ENCODE data around the gene SOD2. TPM values are rescaled to one million over a fixed set of nuclear protein-coding genes. Genes with fewer than 3 reads are reported as not detected.
"Not testable (repeated sequence)": the region's sequence is repeated elsewhere in the genome, so short reads cannot be mapped to it uniquely, and the experiment has no call there.

Gene SOD2
- total RNA-seq, 2 experiments from 2014 or later: 103 to 108 TPM

- no peak overlapping the region for H3K27ac Mint-ChIP-seq
- H3K4me3 Mint-ChIP-seq: no peak overlapping the region
- H3K27me3 Mint-ChIP-seq: no peaks in the 10 kb centered on the region
- DNase-seq: no peak
- ChIA-PET CTCF (interaction anchor here (1.0 kb wide), 1 partner anchor 25 kb away, joined by 3 read pairs; no protein-coding TSS in a partner anchor), POLR2A (no interaction called here)
- H3K9me3 Mint-ChIP-seq: no peaks in the 10 kb centered on the region
- H3K36me3 Mint-ChIP-seq: no peaks in the 10 kb centered on the region
- intact Hi-C loops (cut with micrococcal nuclease): no loop called here
- H3K4me1 Mint-ChIP-seq (ENCODE audit: low read depth): peaks cover 11% of the 10 kb centered on the region
Measured at GRCh38 chr6:159716247-159717096, 23.4 kb upstream of the SOD2 start.

- ChIA-PET POLR2A (no interaction called here), CTCF (no interaction called here)
- no peak for DNase-seq
- peaks cover 11% of the 10 kb centered on the region for H3K4me1 Mint-ChIP-seq (ENCODE audit: low read depth)
- no peak overlapping the region for H3K4me3 Mint-ChIP-seq
- no peak overlapping the region for H3K27ac Mint-ChIP-seq
- intact Hi-C loops (cut with micrococcal nuclease): no loop called here
- no peaks in the 10 kb centered on the region for H3K9me3 Mint-ChIP-seq
- no peaks in the 10 kb centered on the region for H3K36me3 Mint-ChIP-seq
- no peaks in the 10 kb centered on the region for H3K27me3 Mint-ChIP-seq
Measured at GRCh38 chr6:159715605-159716004, 22.6 kb upstream of the SOD2 start.

GRCh38 chr6:159715166-159715565 lies 22.1 kb upstream of the SOD2 start:
- intact Hi-C loops (cut with micrococcal nuclease): no loop called here
- ChIA-PET CTCF (no interaction called here), POLR2A (no interaction called here)
- Mint-ChIP-seq H3K4me1 (ENCODE audit: low read depth) (peaks cover 11% of the 10 kb centered on the region), H3K9me3 (no peaks in the 10 kb centered on the region), H3K4me3 (no peak overlapping the region), H3K27me3 (no peaks in the 10 kb centered on the region), H3K36me3 (no peaks in the 10 kb centered on the region), H3K27ac (no peak overlapping the region)
- no peak for DNase-seq

GRCh38 chr6:159714404-159714803 lies 21.4 kb upstream of the SOD2 start:
- no peak for DNase-seq
- Mint-ChIP-seq H3K4me3 (no peak overlapping the region), H3K4me1 (ENCODE audit: low read depth) (peaks cover 11% of the 10 kb centered on the region), H3K27me3 (no peaks in the 10 kb centered on the region), H3K27ac (no peak overlapping the region), H3K36me3 (no peaks in the 10 kb centered on the region), H3K9me3 (no peaks in the 10 kb centered on the region)
- intact Hi-C loops (cut with micrococcal nuclease): no loop called here
- ChIA-PET POLR2A (interaction anchor here (1.0 kb wide), 1 partner anchor 9 kb away, joined by 3 read pairs; no protein-coding TSS in a partner anchor), CTCF (no interaction called here)

- Mint-ChIP-seq H3K27me3 (no peaks in the 10 kb centered on the region), H3K4me1 (ENCODE audit: low read depth) (peaks cover 11% of the 10 kb centered on the region), H3K27ac (no peak overlapping the region), H3K9me3 (no peaks in the 10 kb centered on the region), H3K4me3 (no peak overlapping the region), H3K36me3 (no peaks in the 10 kb centered on the region)
- CTCF ChIA-PET: no interaction called here
- no peak for DNase-seq
- intact Hi-C loops (cut with micrococcal nuclease): no loop called here
- POLR2A ChIA-PET: interaction anchor here (1.0 kb wide), 1 partner anchor 9 kb away, joined by 3 read pairs; no protein-coding TSS in a partner anchor
Measured at GRCh38 chr6:159713984-159714383, 20.9 kb upstream of the SOD2 start.

- POLR2A ChIA-PET: interaction anchor here (0.9 kb wide), 1 partner anchor 19 kb away, joined by 3 read pairs; no protein-coding TSS in a partner anchor
- H3K9me3 Mint-ChIP-seq; H3K36me3 Mint-ChIP-seq; DNase-seq; H3K27ac Mint-ChIP-seq; intact Hi-C loops (cut with micrococcal nuclease); H3K4me3 Mint-ChIP-seq; H3K27me3 Mint-ChIP-seq: not testable (repeated sequence)
- CTCF ChIA-PET: interaction anchor here (0.6 kb wide), 1 partner anchor 799 kb away, joined by 4 read pairs; no protein-coding TSS in a partner anchor
- peaks cover 11% of the 10 kb centered on the region for H3K4me1 Mint-ChIP-seq (ENCODE audit: low read depth)
Measured at GRCh38 chr6:159712389-159712788, 19.3 kb upstream of the SOD2 start.

GRCh38 chr6:159710603-159711002 lies 17.6 kb upstream of the SOD2 start:
- H3K4me1 Mint-ChIP-seq (ENCODE audit: low read depth); DNase-seq; H3K9me3 Mint-ChIP-seq; H3K4me3 Mint-ChIP-seq; H3K36me3 Mint-ChIP-seq; H3K27me3 Mint-ChIP-seq; H3K27ac Mint-ChIP-seq; intact Hi-C loops (cut with micrococcal nuclease); POLR2A ChIA-PET: not testable (repeated sequence)
- CTCF ChIA-PET: interaction anchor here (0.7 to 0.9 kb wide), 2 partner anchors 8 to 19 kb away, joined by 3 read pairs; no protein-coding TSS in a partner anchor

- no peak for DNase-seq
- peak overlapping the region; percentile 57 for H3K27ac Mint-ChIP-seq
- intact Hi-C loops (cut with micrococcal nuclease): no loop called here
- H3K27me3 Mint-ChIP-seq: no peaks in the 10 kb centered on the region
- ChIA-PET CTCF (no interaction called here), POLR2A (interaction anchor here (0.6 to 0.8 kb wide), 2 partner anchors 24 to 744 kb away, joined by 3 to 4 read pairs; no protein-coding TSS in a partner anchor)
- no peaks in the 10 kb centered on the region for H3K9me3 Mint-ChIP-seq
- peak overlapping the region; percentile 40 for H3K4me3 Mint-ChIP-seq
- H3K36me3 Mint-ChIP-seq: peaks cover 4% of the 10 kb centered on the region
- H3K4me1 Mint-ChIP-seq (ENCODE audit: low read depth): peaks cover 11% of the 10 kb centered on the region
Measured at GRCh38 chr6:159701413-159701999, 8.5 kb upstream of the SOD2 start.

- ChIA-PET POLR2A (no interaction called here), CTCF (interaction anchor here (1.2 to 1.3 kb wide), 2 partner anchors 12 to 19 kb away, joined by 3 to 4 read pairs; no protein-coding TSS in a partner anchor)
- no peak overlapping the region for H3K27ac Mint-ChIP-seq
- no peaks in the 10 kb centered on the region for H3K27me3 Mint-ChIP-seq
- intact Hi-C loops (cut with micrococcal nuclease): no loop called here
- no peaks in the 10 kb centered on the region for H3K9me3 Mint-ChIP-seq
- peaks cover 4% of the 10 kb centered on the region for H3K36me3 Mint-ChIP-seq
- peaks cover 11% of the 10 kb centered on the region for H3K4me1 Mint-ChIP-seq (ENCODE audit: low read depth)
- H3K4me3 Mint-ChIP-seq: no peak overlapping the region
- no peak for DNase-seq
Measured at GRCh38 chr6:159700970-159701369, 7.9 kb upstream of the SOD2 start.

- intact Hi-C loops (cut with micrococcal nuclease): no loop called here
- Mint-ChIP-seq H3K9me3 (no peaks in the 10 kb centered on the region), H3K4me3 (no peak overlapping the region), H3K36me3 (peaks cover 8% of the 10 kb centered on the region), H3K27ac (no peak overlapping the region), H3K27me3 (no peaks in the 10 kb centered on the region), H3K4me1 (ENCODE audit: low read depth) (peaks cover 28% of the 10 kb centered on the region)
- ChIA-PET CTCF (no interaction called here), POLR2A (interaction anchor here (1.0 kb wide), 1 partner anchor 13 kb away, joined by 3 read pairs; no protein-coding TSS in a partner anchor)
- DNase-seq: no peak
Measured at GRCh38 chr6:159695984-159696383, 2.9 kb upstream of the SOD2 start.

- peaks cover 31% of the 10 kb centered on the region for H3K4me1 Mint-ChIP-seq (ENCODE audit: low read depth)
- peaks cover 13% of the 10 kb centered on the region for H3K36me3 Mint-ChIP-seq
- intact Hi-C loops (cut with micrococcal nuclease): loop anchor here (1.0 to 5.0 kb wide), 4 partner anchors 95 to 768 kb away; partner anchors contain the start of gene TCP1
- DNase-seq: peak; percentile 64
- peak overlapping the region; percentile 91 for H3K4me3 Mint-ChIP-seq
- H3K27ac Mint-ChIP-seq: peak overlapping the region; percentile 91
- H3K9me3 Mint-ChIP-seq: no peaks in the 10 kb centered on the region
- ChIA-PET POLR2A (interaction anchor here (1.0 to 5.2 kb wide), 7 partner anchors 12 to 237 kb away, joined by 3 to 55 read pairs (median 6); partner anchors contain the start of genes MRPL18, TCP1 and WTAP), CTCF (interaction anchor here (1.0 kb wide), 1 partner anchor 27 kb away, joined by 4 read pairs; no protein-coding TSS in a partner anchor)
- H3K27me3 Mint-ChIP-seq: no peaks in the 10 kb centered on the region
Measured at GRCh38 chr6:159693894-159694545, 979 bp upstream of the SOD2 start.
